ENCODE data around the gene STRA6.

STRA6 gene

DNA sequence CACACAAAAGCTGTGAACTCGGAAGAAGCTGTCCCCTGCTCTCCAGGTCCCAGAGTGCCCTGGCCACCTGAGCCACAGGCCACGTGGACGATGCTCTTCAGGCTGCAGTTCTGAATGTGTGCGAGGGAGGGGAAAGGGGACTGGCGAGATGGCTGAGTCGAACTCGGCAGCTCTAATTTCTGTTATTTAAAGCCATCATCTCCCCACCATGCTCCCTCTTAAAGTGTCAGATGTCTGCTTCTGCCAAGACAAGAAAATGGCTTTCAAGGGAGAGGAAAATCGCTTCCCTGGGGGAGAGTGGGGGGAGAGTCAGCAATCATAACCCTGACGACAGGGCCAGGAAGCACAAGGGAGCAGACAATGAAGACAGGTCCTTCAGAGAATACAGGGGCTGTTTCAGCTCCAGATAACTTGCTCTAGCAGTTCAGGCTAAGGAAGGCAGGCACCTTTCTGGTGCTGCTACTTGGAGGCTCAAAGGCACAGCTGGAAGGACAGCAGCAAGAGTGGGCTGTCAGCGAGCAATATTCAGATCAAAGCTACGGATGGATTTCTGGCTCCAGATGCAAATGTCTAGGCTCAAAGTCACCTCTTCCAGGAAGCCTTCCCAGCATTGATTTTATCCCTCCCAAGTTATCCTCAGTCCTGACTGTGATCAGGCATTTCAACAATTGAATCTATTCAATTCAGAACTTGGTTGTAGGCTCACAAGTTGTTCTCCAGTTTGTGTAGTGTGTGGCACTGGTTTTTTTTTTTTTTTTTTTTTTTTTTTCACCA, 18.1 kb upstream of the STRA6 start:
- no peak overlapping the region for H3K4me3 ChIP-seq (replicated peaks; ENCODE audit: low read depth, low read length)
- no peak for DNase-seq (ENCODE audit: low read depth)
- TF ChIP-seq, protein P1, sequence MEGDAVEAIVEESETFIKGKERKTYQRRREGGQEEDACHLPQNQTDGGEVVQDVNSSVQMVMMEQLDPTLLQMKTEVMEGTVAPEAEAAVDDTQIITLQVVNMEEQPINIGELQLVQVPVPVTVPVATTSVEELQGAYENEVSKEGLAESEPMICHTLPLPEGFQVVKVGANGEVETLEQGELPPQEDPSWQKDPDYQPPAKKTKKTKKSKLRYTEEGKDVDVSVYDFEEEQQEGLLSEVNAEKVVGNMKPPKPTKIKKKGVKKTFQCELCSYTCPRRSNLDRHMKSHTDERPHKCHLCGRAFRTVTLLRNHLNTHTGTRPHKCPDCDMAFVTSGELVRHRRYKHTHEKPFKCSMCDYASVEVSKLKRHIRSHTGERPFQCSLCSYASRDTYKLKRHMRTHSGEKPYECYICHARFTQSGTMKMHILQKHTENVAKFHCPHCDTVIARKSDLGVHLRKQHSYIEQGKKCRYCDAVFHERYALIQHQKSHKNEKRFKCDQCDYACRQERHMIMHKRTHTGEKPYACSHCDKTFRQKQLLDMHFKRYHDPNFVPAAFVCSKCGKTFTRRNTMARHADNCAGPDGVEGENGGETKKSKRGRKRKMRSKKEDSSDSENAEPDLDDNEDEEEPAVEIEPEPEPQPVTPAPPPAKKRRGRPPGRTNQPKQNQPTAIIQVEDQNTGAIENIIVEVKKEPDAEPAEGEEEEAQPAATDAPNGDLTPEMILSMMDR (IDR thresholded peaks at IDR 0.05; ENCODE audit: low read length, missing control alignments): no peak

DNA sequence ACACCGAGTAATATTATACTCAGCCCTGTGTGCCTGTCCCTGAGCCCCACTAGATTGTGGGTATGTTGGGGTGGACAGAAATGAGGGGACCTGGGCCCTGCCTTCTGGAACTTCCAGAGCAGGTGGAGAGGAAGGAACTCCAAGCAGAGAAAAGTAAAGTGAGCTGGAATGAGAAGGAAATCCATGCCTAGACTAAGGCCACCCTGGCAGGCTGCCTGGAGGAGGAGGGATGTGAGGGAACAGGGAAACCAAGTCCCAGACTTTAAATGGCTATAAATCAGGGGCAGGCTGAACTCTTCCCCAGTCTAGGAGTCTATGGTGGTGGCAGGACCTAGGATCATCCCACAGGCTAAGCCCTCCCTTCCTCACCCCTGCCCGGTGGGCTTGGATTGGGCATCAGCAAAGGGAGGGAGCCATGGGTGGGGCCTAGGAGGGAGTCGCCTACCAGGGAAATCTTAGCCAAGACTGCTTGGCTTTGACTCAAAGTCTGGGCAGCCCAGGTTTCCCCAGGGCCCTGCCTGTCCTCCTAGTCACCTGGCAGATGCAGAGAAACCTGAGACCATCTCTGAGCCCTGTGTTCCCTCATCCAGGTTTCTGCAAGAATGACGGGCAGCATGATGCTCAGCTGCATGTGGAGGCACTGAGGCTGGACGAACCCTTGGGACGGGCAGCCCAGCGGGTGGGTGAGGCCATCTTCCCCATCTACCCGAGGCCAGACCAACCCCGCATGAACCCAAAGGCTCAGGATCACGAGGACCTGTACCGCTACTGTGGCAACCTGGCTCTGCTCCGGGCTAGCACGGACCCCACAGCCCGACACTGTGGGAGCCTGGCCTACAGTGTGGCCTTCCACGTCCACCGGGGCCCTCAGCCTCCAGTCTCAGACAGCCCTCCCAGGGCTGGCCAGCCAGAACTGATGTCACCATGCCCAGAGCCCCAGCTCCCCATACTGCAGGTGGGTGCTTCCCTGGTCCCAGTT, 15.6 kb upstream of the STRA6 start:
- TF ChIP-seq, protein P1 (IDR thresholded peaks at IDR 0.05; ENCODE audit: low read length, missing control alignments): no peak
- DNase-seq (ENCODE audit: low read depth): no peak
- no peak overlapping the region for H3K4me3 ChIP-seq (replicated peaks; ENCODE audit: low read depth, low read length)

DNA sequence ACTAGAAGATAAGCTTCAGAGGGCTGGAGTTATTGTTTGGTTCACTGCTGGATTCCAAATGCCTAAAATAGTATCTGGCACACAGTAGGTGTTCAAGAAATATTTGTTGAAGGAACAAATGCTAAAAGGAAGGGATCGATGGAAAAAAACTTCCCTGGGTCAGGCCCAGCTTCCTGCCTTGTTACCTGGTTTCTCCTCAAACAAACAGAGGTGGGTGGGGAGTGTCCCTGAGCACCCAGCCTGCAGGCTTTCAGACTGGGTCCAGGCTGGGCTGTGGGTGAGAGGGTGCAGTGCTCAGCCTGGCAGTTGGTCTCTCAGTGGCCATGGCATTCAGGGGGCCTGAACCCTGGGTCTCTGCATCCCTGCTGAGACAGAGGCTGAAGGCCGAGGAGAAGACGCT, 14.4 kb upstream of the STRA6 start:
- no peak overlapping the region for H3K4me3 ChIP-seq (replicated peaks; ENCODE audit: low read depth, low read length)
- DNase-seq (ENCODE audit: low read depth): no peak
- TF ChIP-seq, protein P1 (IDR thresholded peaks at IDR 0.05; ENCODE audit: low read length, missing control alignments): no peak

DNA sequence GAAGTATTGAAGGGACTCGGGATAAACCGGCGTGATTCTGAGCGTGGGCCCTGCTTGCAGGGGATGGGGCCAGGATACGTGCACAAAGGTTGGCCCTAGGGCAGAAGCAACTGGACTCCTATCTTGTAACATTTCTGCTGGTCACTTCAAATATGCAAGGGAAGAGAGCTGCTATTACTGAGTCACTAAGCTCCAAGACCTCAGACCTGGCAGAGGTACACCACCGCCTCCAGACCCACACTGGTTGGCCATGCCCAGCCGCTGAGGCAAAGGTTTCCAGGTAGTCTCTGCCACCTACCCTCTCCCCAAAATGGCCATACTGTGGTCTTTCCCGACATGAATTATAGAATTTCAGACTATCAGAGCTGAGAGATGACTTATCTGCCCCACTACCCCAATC, 13.4 kb upstream of the STRA6 start:
- no peak for DNase-seq (ENCODE audit: low read depth)
- TF ChIP-seq, protein P1 (IDR thresholded peaks at IDR 0.05; ENCODE audit: low read length, missing control alignments): no peak
- no peak overlapping the region for H3K4me3 ChIP-seq (replicated peaks; ENCODE audit: low read depth, low read length)

DNA sequence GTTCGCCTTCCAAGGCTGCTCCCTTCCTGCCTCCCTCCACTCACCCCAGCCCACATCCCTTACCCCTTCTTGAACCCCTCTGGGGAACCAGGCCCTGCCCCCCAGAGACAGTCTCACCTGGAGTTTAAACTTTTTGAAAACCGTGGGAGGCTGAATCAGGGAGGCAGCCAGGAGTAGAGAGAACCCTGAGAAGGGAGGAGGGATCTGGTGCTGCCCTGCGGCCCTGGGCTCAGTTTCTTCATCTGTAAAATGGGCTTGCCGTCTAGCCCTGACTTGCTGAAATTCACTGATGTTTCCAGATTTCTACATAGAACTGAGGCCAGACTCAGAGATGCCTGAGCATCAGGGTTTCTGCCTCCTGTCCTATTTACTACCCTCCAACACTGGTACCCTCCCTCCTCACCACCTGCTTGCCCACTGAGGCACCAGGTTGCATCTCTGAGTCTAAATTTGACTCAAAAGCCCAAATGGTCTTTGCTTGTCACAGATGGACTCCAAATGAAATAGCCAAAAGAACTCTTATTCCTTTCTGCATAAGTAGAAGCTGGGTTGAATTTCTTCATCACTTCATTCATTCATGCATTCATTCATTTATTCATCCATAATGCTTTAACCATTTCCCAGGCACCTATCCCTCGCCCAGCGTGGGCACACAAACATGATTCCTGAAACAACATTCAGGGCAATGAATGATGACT, 11.9 kb upstream of the STRA6 start:
- no peak overlapping the region for H3K4me3 ChIP-seq (replicated peaks; ENCODE audit: low read depth, low read length)
- no peak for DNase-seq (ENCODE audit: low read depth)
- TF ChIP-seq, protein P1 (IDR thresholded peaks at IDR 0.05; ENCODE audit: low read length, missing control alignments): no peak

DNA sequence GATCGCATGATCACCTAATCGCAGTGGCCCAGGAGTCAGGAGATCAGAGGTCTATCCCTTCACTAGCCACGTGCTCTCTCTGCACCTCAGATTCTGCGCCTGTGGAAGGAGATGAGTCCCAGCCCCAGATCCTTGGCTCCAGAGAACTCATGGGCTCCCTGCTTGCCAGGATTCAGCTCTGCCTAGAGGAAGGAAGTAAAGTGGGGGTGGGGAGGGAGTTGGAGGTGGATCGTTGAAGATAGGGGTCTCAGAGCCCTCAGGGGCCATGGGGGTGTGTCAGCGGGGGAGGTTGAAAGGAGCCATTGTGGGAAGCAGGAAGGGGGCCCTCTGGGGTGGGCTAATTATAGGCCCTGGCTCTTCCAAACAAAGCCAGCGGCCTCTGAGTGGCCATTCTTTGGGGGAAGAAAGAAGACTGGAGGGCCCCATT, 11.3 kb upstream of the STRA6 start:
- no peak overlapping the region for H3K4me3 ChIP-seq (replicated peaks; ENCODE audit: low read depth, low read length)
- DNase-seq (ENCODE audit: low read depth): no peak
- TF ChIP-seq, protein P1 (IDR thresholded peaks at IDR 0.05; ENCODE audit: low read length, missing control alignments): no peak

Data from fibroblast of pulmonary artery (primary cell).